OCI-LY1 (cell line): Measurements from ENCODE around the gene AGXT2.

Experiments used
- EZH2 ChIP-seq: fragments of 200-600 bp; sonication (generic), shearing (Covaris generic); IDR thresholded peaks from 2 replicates; pipeline ENCODE4 v1.8.0; 2017; ENCODE audit warnings: borderline replicate concordance, mixed run types, mild to moderate bottlenecking, antibody characterized with exemption, low read length, moderate library complexity, mixed read lengths
- TF ChIP-seq, protein P1 (sequence below): fragments of 200-600 bp; sonication (generic), shearing (Covaris generic); IDR thresholded peaks from 2 replicates; pipeline ENCODE4 v1.5.1; 2017; ENCODE audit warnings: mild to moderate bottlenecking, antibody characterized with exemption, low read length, moderate library complexity, mixed read lengths

DNA sequence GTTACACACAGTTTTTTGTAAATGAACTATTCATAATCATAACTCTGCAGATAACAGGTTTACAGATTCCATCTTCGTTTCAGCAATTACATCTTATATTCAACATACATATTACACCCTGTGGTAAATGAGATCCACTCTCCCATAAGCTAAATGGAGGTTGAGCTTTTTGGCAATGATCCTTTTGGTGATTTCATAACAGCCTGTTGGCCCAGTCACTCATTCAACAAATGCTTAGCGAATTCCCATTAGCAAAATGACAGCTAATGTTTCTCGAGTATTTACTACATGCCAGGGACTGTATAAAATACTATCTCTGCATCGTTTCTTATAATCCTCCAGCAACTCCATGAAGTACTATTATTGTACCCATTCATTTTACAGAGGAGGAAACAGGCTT lies 25.4 kb upstream of the AGXT2 start:
- TF ChIP-seq, protein P1, sequence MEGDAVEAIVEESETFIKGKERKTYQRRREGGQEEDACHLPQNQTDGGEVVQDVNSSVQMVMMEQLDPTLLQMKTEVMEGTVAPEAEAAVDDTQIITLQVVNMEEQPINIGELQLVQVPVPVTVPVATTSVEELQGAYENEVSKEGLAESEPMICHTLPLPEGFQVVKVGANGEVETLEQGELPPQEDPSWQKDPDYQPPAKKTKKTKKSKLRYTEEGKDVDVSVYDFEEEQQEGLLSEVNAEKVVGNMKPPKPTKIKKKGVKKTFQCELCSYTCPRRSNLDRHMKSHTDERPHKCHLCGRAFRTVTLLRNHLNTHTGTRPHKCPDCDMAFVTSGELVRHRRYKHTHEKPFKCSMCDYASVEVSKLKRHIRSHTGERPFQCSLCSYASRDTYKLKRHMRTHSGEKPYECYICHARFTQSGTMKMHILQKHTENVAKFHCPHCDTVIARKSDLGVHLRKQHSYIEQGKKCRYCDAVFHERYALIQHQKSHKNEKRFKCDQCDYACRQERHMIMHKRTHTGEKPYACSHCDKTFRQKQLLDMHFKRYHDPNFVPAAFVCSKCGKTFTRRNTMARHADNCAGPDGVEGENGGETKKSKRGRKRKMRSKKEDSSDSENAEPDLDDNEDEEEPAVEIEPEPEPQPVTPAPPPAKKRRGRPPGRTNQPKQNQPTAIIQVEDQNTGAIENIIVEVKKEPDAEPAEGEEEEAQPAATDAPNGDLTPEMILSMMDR: no peak
- no peak for TF ChIP-seq EZH2
